Panc1 (cell line): Measurements from ENCODE around the gene SPAG4. TPM values are rescaled to one million over a fixed set of nuclear protein-coding genes. Genes with fewer than 3 reads are reported as not detected.

Experiments
- ATAC-seq: fragments of 200-7000 bp; cut with Tn5 transposase; 2 replicates; pipeline ENCODE4 v1.9.1; 2020; ENCODE audit warnings: mild to moderate bottlenecking, moderate library complexity
- BruUV-seq: library from RNA; stranded (reverse); fragments of 400-500 nt; replicated peaks from 2 replicates; lab custom pipeline; 2021; lab: Mats Ljungman, UMichigan
- CTCF ChIA-PET: fragments of 300-600 bp; sonication (Branson Sonifier 250); formaldehyde crosslinking; loops from one replicate; lab custom pipeline; 2022; ENCODE audit warnings: antibody characterized with exemption; lab: Charles Lee
- POLR2A ChIA-PET: fragments of 300-600 bp; sonication (Branson Sonifier 250); formaldehyde crosslinking; loops from one replicate; lab custom pipeline; 2022; ENCODE audit warnings: antibody characterized with exemption; lab: Charles Lee
- DNase-seq: peaks from one replicate; pipeline ENCODE4 v3.0.0-alpha.2; 2010; ENCODE audit warnings: low read depth, low spot score
- H3K27ac ChIP-seq: 2 replicates; pipeline ENCODE4 v1.5.1; 2011; ENCODE audit warnings: mild to moderate bottlenecking, low read length, inconsistent platforms
- H3K27me3 ChIP-seq: fragments of 200-500 bp; sonication (Bioruptor generic); 2 replicates; pipeline ENCODE4 v1.6.0; 2014; ENCODE audit warnings: low read length, inconsistent platforms; ENCODE audit not compliant: control insufficient read depth, insufficient read depth
- H3K36me3 ChIP-seq: fragments of 200-500 bp; sonication (Bioruptor generic); 2 replicates; pipeline ENCODE4 v1.5.1; 2014; ENCODE audit warnings: inconsistent platforms, mild to moderate bottlenecking, low read length, moderate library complexity; ENCODE audit not compliant: control insufficient read depth, insufficient read depth
- H3K4me1 ChIP-seq: 2 replicates; pipeline ENCODE4 v1.5.1; 2011; ENCODE audit warnings: inconsistent platforms, mild to moderate bottlenecking, low read length, moderate library complexity; ENCODE audit not compliant: control insufficient read depth, insufficient read depth
- H3K4me3 ChIP-seq, 2 experiments: 2 replicates each; pipeline ENCODE4 v1.5.1; 2011 to 2012; ENCODE audit warnings: low read depth in 2 of 2, low read length in 2 of 2, mild to moderate bottlenecking in 2 of 2, inconsistent platforms in 1 of 2, moderate library complexity in 1 of 2
- H3K9me3 ChIP-seq: fragments of 200-500 bp; sonication (Bioruptor generic); 2 replicates; pipeline ENCODE4 v1.5.1; 2014; ENCODE audit warnings: low read depth, mild to moderate bottlenecking, inconsistent platforms, low read length, moderate library complexity; ENCODE audit not compliant: control insufficient read depth, insufficient read depth
- CTCF ChIP-seq: fragments of 450-650 bp; IDR thresholded peaks from 2 replicates; pipeline ENCODE4 v1.5.1; 2017; ENCODE audit warnings: mild to moderate bottlenecking
- POLR2AphosphoS5 ChIP-seq: IDR thresholded peaks from 2 replicates; pipeline ENCODE4 v1.6.1; 2012; ENCODE audit warnings: mild to moderate bottlenecking, low read depth, low read length, moderate library complexity
- REST ChIP-seq, 2 experiments: IDR thresholded peaks; 2 replicates each; pipeline ENCODE4 v1.6.1; 2011 to 2012; ENCODE audit warnings: low read depth in 2 of 2, control low read depth in 1 of 2, low read length in 1 of 2, mild to moderate bottlenecking in 1 of 2, moderate library complexity in 1 of 2; ENCODE audit not compliant: insufficient read depth in 1 of 2
- SIN3A ChIP-seq: IDR thresholded peaks from 2 replicates; pipeline ENCODE4 v1.6.1; 2012; ENCODE audit warnings: low read depth, mild to moderate bottlenecking, low read length, moderate library complexity, borderline replicate concordance; ENCODE audit not compliant: insufficient read depth
- TCF7L2 ChIP-seq: IDR thresholded peaks from 2 replicates; pipeline ENCODE4 v1.6.1; 2011; ENCODE audit warnings: mild to moderate bottlenecking, low read depth, low read length, inconsistent platforms
- in situ Hi-C: cut with HindIII; loops from 2 replicates; pipeline ENCODE4 v1.10.0; 2016; ENCODE audit warnings: low sequenced_read_pairs, low pct_unique_long_range_greater_than_20kb
- intact Hi-C: fragments of 100-400 bp; cut with micrococcal nuclease; formaldehyde crosslinking; loops from one replicate; pipeline ENCODE4 v1.10.0; 2022; ENCODE audit not compliant: unreplicated experiment
- total RNA-seq: library from RNA; stranded (reverse); gene quantifications from one replicate; pipeline ENCODE4 v1.2.1, GENCODE V29; 2021; ENCODE audit not compliant: unreplicated experiment

The SPAG4 gene
- total RNA-seq, 1 experiment from 2014 or later: 17.6 TPM

GRCh38 chr20:35625584-35626385 lies 10.2 kb downstream of the SPAG4 start:
- H3K9me3 ChIP-seq: no peaks in the 10 kb centered on the region
- no peak overlapping the region for H3K4me3 ChIP-seq
- CTCF ChIA-PET: no interaction called here
- ATAC-seq: no peak; the same call in 1 of the 2 replicates
- intact Hi-C loops: no loop called here
- peaks cover 8% of the 10 kb centered on the region for H3K36me3 ChIP-seq
- POLR2A ChIA-PET: no interaction called here
- no peak for DNase-seq
- no peaks in the 10 kb centered on the region; the same call in 1 of the 2 replicates for H3K4me1 ChIP-seq
- no TSS peak for BruUV-seq
- no peak overlapping the region for H3K27ac ChIP-seq
- no peaks in the 10 kb centered on the region for H3K27me3 ChIP-seq
- in situ Hi-C loops: no loop called here
- TF ChIP-seq TCF7L2: no peak
- no peak for TF ChIP-seq POLR2AphosphoS5
- TF ChIP-seq SIN3A: no peak
- TF ChIP-seq REST (IDR thresholded peaks at IDR 0.05; ENCODE audit: insufficient read depth in 1 of 2, low read depth in 2 of 2, low read length in 1 of 2): no peak
- TF ChIP-seq CTCF: no peak

- TF ChIP-seq SIN3A (no peak), REST (IDR thresholded peaks at IDR 0.05; ENCODE audit: insufficient read depth in 1 of 2, low read depth in 2 of 2, low read length in 1 of 2) (no peak), POLR2AphosphoS5 (no peak), CTCF (no peak), TCF7L2 (no peak)
- TSS peak; percentile 51 for BruUV-seq
- DNase-seq: no peak
- H3K4me3 ChIP-seq: no peak overlapping the region
- ChIA-PET CTCF (no interaction called here), POLR2A (no interaction called here)
- H3K27ac ChIP-seq: no peak overlapping the region
- intact Hi-C loops: no loop called here
- H3K36me3 ChIP-seq: peaks cover 8% of the 10 kb centered on the region
- no peaks in the 10 kb centered on the region for H3K27me3 ChIP-seq
- no peak for ATAC-seq
- H3K4me1 ChIP-seq: no peaks in the 10 kb centered on the region
- H3K9me3 ChIP-seq: no peaks in the 10 kb centered on the region
- in situ Hi-C loops: no loop called here
Observed at GRCh38 chr20:35626386-35627001, 10.9 kb downstream of the SPAG4 start.
